DMS 273 (cell line): ENCODE results near the gene PIMREG.
A peak's percentile ranks its signal among the peaks of the same experiment; 100 is the strongest.

Source experiments
- DNase-seq: peaks from one replicate; lab custom pipeline; 2025; ENCODE audit not compliant: unreplicated experiment; lab: John Stamatoyannopoulos, UW

PIMREG gene

DNA sequence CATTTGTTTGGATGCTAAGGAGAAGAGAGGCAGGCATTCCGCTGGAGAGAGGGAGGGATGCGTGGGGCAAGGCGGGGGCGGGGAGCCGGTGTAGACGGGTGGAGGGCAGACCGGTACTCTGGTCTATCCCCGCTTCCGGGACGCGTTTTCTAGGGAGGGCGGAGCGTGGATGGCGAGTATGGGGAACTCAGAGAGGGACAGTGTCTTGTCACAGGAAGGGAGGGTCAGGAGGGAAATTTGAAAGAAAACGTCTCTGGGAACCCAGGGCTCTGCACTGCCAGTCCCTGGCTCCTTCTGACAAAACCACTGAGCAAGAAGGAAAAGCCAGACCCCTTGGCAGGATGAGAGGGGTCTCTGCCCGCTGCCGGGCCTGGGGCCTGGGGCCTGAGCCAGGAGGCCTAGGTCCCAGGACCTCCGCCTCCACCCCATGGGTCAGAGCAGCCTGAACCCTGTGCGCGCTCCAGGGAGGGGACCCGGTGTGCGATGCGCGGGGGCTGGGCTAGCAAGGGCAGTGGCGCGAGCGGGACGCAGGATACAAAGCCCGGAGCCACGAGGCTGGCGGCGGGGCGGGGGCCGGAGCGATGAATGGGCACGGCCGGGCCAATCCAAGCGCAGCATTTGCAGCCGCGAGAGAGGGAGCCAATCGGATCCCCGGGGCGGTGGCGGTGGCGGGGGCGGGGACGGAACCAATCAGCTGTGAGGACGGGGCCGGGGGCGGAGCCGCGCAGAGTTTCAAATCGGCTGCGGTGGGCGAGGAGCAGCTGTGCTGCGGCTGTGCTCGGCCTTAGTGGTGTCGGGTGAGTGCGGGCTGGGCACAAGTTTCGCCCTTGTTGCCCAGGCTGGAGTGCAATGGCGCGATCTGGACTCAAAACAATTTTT, at the start of gene PIMREG:
Gene PIMREG, plus strand, starts transcription at position 764 of the 879 bp plus-strand sequence. CDS start 656 bp downstream, outside the sequence.
- DNase-seq, result peak; percentile 96

DNA sequence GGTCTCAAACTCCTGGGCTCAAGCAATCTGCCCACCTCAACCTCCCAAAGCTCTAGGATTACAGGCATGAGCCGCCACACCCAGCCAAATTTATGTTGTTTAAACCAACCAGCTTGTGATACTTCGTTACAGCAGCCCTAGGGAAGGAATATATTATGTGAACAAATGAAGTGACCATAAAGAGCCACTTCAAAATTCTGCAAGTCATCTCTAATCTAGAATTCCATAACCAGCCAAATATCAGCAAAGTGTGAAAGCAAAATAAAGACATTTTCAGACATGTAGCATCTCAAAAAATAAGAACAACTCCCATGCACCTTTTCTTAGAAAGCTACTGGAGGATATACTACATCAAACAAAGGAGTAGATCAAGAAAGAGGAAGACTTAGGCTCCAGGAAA, 45.3 kb upstream of the PIMREG start:
- no peak for DNase-seq

DNA sequence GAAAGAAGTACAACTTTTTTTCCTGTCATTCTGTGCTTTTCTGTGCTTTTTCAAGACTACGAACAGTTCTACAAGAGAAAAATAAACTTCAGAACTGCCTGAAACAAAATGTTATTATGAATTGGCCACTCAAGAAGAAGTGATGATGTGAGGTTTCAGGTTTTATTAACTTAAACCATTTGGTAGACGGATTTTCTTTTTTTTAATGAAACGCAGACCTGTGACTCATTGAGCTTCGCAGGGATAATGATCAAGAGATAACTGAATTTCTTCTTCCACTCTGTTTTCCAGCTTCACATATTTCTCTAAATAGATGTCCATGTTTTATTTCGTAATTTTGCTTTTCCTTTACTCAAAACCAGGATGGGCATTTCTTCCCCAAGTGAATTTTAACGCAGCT, 42.0 kb upstream of the PIMREG start:
- DNase-seq, result no peak

- DNase-seq, result no peak
These were observed 36.0 kb upstream of the PIMREG start for GRCh38 chr17:6408276-6408675.

DNA sequence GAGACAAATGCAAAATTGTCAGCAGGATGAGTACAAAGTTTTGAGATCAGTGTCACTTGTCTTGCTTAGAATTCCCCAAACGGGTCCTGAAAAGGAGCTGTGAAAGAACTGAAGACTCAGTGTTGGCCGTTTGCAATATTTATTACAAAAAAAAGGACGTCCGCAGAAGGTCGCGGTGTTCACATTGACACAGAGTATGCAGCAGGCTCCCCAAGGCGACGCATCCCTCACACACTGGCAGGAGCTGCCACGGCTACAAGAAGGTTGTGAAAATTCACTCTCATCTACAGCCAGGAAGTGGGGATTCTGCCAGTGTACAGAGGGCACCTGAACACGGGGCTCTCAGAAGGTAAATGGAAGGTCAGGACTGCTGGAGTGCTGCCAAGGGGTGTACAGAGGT, 35.5 kb upstream of the PIMREG start:
- no peak for DNase-seq

- DNase-seq, result peak; percentile 71
These were observed 31.2 kb upstream of the PIMREG start for GRCh38 chr17:6413065-6413464.

- DNase-seq, result no peak
These were observed 28.6 kb upstream of the PIMREG start for GRCh38 chr17:6415616-6416015.

- peak; percentile 43 for DNase-seq
These were observed 24.0 kb upstream of the PIMREG start for GRCh38 chr17:6420173-6420641.

GRCh38 chr17:6421700-6422604, 22.3 kb upstream of the PIMREG start:
- DNase-seq, result peak; percentile 82

DNA sequence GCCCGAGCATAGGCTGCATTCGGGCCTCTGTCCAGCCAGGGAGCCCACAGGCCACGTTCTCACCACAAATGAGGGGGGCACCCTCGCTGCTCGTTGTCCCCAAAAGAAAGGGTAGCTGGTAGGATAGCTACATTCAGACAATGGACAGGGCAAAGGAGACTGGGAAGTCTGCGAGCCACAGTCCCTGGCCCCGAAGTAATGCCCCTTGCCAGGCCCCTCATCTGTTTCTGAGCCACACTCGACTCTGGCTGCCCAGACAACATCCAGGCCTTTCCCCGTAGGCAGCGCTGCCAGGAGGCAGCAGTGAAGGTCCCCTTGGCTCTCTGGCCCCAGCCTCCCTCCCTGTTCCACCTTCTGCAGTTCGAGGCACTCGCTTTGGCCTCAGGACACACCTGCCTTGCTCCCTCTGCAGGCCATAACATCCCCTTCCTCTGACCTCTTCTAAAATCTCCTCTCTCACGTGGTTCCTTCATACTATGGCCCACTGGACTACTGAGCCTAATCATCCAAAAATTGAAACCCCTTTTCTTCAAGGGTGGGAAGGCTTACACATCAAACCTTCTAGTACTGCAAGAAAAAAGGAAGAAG, 21.5 kb upstream of the PIMREG start:
- no peak for DNase-seq

- no peak for DNase-seq
These were observed 20.3 kb upstream of the PIMREG start for GRCh38 chr17:6423931-6424330.

- DNase-seq, result no peak
These were observed 18.8 kb upstream of the PIMREG start for GRCh38 chr17:6425407-6425806.

GRCh38 chr17:6426356-6427101, 17.7 kb upstream of the PIMREG start:
- no peak for DNase-seq

- DNase-seq, result peak; percentile 3
These were observed 16.9 kb upstream of the PIMREG start for GRCh38 chr17:6427279-6427781.

GRCh38 chr17:6428207-6428965, 15.9 kb upstream of the PIMREG start:
- DNase-seq, result no peak

DNA sequence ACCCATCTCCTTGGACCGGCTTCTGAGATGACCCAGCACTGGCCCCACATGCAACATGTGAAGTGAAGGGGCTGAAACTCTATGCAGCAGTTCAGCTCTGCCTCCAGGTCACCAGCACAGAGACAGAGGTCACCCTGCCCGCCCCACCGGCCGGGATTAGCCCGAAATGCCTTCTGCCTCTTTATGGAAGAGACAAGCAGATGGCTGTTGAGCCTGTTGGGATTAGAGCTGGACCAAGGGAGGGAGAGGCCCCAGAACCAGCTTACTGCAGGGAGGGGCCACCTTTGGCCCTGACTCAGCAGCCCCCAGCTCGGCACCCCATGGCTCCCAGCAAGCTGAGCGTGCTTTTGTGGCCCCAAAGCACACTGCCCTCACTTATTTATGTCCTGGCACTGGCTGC, 15.0 kb upstream of the PIMREG start:
- no peak for DNase-seq

GRCh38 chr17:6430769-6431168, 13.5 kb upstream of the PIMREG start:
- peak; percentile 14 for DNase-seq

DNA sequence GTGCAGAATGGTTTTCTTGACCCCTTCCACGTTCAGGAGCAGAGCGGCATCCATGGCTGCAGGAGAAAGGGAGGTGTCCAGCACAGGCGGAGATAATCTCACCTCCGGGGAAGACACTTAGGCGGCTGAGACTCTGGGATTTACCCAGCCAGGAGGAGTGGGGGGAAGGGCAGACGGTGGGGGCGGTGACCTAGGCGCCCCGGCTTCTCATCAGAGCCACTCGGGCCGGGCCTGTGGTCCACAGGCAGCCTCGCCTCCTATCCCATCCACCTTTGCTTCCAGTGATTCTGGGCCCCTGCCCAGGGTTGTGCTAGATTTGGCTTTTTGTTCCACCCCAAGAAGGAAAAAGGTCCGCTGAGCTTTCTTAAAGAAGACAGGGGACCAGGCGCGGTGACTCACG, 9.2 kb upstream of the PIMREG start, which contains the start of gene AIPL1:
Gene AIPL1, minus strand, starts transcription at position 71 of the 400 bp plus-strand sequence. Its CDS starts 17 bp downstream, at position 54.
- DNase-seq, result no peak

- peak; percentile 72 for DNase-seq
These were observed 8.3 kb upstream of the PIMREG start for GRCh38 chr17:6435968-6436367.

- no peak for DNase-seq
These were observed 6.8 kb upstream of the PIMREG start for GRCh38 chr17:6437466-6437865.
